RKO (cell line): ENCODE results near the gene ATP8A2.

Experiments
- DNase-seq: peaks from one replicate; pipeline ENCODE4 v3.0.0-alpha.2; 2016; ENCODE audit warnings: low spot score

Gene ATP8A2

DNA sequence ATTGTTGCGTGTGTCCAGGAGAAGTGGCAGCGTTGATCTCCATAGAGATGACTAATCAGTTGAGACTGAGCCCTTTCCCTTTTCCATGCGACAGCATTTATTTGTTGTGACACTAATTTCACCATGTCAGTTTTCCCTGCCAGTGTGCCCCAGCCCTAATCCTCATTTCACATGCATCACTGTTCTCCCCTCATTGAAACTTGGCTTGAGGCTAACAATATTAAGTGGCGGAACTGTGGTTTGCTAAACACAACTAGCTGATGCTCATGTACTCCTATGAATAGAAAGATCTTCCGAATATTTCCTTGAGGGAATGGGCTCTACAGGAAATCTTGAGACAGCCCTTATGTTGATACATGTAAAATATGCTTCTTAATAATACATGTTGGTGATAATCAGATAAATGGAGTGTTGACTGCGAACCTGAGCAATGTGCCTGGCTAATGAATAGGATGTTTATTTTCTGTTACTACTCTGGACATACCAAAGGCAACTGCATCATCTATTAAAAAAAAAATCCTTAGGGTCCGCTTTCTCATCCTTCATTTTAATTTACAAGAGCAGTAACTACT, 258.6 kb downstream of the ATP8A2 start:
- no peak for DNase-seq

DNA sequence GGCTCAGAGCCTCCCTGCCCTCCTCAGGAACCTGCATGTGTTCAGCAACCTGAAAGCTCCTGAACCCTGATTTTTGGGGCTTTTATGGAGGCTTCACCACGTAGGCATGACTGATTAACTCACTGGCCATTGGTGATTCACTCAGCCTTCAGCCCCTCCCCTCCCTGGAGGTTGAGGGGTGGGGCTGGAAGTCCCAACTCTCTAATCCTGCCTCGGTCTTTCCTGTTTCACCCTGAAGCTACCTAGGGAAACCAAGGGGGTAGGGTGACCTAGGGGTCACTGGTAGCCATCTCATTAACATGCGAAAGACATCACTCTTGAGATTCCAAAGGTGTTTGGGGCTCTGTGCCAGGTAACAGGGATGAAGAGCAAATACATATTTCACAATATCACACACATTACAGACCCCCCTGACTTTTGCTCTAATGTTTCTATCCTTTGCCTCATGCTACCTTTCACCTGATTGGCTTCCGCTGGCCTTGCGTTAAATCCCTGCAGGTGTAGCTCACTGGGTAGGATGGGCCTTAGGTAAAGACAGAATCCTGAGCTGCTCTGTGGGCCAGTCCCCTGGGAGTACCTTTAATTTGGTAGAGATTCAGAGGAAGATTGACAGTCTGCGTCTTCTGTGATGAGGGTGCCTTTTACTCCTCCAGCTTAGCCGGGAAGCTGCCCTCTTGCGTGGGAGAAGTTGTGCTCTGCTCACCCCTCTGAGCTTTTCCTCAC, 260.6 kb downstream of the ATP8A2 start:
- no peak for DNase-seq

DNA sequence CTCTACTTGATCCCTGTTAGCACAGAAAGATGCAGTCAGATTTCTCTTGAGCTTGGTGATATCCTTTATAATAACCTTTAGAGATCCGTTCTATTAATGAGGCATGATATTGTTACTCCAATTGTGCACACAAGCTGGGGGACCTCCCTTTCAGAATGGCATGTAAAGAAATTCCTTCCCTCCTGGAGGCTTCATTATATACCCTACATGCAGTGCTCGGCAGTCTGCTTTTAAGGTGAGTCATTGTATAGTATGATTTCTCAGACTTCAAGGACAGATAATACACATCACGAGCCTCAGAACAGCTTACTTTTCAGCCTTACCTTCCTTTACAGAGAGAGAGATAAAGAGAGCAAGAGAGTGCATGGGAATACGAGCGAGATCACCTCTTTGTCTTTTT, 261.3 kb downstream of the ATP8A2 start:
- DNase-seq: no peak

DNA sequence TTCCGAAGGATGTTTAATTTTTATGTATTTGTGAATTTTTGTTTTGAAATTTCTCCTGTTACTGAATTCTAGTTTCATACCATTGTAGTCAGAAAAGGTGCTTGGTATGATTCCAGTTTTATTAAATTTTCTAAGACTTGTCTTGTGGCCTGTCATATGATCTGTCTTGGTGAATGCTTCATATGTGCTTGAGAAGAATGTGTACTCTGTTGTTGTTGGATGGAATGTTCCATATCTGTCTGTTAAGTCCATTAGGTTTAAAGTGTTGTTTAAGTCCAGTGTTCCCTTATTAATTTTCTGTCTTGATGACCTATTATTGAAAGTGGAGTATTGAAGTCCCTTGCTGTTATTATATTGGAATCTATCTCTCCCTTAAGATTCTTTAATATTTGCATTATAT, 273.9 kb downstream of the ATP8A2 start:
- DNase-seq: no peak

DNA sequence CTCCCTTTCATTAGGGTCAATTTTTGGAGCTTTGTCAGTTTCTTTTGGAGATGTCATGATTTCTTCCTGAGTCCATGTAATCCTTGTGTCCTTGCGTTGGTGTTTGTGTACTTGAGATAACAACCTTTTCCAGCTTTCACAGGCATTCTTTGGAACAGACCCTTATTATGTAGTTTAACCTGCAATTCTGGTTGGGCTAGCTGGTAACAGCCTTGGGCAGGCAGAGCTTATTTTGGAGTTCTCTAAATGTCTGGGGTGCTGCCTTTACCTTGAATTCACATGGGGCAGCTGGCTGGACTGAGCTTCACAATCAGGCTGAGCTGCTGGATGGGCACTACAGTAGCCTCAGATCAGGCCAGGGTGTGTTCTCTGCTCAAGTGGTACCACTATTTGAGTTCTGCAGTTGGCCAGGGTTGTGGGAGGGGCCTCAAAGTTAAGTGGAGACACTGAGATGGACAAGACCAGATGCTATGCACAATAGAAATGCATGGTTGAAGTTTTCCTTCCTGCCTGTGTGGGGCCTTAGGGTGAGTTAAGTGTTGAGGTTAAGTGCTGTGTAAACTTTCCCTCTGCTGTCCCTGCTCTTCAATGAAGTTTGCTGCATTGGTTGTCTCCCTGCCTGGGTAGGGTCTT, 277.3 kb downstream of the ATP8A2 start:
- no peak for DNase-seq

DNA sequence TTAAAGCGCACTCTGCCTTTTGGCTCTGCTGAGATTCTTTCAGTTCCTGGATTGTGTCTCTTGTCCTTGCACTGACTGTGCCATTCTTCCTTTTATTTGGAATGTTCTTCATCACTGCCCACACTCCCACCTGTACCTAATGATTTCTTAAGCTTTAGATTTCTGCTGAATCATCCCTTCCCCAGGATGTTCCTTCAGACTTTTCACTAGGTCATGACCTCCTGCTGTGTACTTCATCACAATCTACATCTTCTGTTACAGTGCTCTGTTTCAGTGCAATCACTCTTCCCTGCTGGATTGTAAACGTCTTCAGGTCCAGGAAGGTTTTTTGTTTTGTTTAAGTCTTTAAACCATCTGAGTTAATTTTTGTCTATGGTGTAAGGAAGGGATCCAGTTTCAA, 281.0 kb downstream of the ATP8A2 start:
- DNase-seq: no peak

DNA sequence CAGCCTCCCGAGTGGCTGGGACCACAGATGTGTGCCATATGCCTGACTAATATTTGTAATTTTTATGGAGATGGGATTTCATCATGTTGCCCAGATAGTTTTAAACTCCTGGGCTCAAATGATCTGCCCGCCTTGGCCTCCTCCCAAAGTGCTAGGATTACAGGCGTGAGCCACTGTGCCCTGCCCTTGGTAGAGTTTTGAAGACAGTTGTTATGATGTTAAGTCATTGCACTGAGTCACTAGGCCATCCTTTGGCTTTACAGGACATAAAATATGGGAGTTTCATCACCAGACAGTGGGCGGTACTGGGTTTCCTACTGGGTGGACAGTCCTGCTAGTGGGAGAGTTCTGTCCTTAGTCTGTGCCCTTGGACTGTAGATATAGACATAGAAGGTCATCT, 282.5 kb downstream of the ATP8A2 start:
- no peak for DNase-seq

DNA sequence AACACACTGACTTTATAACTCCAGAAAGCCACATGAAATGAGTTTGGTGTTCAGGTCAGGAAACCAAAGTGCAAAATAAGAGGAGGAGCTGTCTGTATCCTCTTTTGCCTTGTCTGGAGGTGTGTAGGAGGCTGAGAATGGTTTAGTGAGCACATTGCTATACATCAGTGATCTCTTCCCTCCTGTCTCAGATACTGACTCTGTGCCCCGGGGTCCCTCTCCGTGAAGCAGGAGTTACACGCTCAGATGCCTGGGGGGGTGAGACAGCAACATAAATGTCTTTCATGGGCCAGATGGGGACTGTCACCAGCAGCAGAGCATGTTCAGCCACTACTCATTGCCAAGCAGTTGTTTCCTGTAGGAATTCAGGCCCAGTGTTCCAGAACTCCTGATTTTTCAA, 285.4 kb downstream of the ATP8A2 start:
- DNase-seq: no peak

DNA sequence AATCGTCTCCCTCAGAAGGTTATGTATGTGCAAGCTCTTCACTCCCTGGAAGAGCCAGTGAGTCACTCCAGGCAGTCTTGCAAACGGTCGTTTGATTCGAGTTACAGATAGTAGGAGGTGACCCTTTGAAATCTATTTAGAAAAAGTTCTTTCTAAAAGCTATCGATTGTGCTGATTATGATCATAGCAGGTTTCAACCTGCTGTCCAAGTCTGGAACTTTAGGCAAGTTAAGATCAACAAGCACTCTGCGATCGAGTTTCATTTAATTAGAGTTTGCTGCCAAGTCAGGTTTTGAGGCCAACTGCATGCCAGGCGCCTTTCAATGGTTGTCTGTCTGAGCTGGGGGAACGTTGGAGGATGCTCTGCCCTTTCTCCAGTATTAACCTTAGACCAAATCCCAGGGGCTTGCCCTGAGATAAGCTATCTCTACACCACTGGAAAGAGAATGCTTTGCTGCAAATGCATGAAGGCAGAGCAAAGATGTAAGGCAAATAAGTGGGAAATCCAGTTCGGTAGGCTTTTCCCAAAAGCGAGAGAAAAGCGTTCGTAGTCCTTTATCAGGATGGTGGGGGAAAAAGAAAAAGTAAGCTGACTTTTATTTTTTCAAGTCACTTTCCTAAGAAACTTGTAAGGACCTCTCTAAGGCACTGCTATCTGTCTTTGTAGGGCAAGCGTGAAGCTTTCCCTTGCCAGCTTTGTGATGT, 287.5 kb downstream of the ATP8A2 start:
- no peak for DNase-seq

DNA sequence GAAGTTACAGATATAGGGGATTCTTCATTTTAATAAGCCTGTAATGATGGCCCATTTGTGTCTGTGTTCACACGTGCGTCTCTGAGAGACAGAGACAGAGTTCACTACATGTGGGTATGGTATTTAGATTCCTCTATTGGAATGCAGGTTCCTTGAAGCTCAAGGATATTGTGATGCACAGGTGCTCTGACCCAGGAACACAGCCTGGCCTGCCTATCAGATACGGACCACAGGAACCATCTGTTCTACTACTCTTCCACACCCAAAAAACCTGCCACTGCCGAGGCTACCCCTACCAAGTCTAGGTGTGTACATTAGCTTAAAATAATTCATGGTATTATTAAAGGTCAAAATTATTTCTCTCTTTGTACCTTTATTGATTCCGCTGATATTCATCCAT, 289.2 kb downstream of the ATP8A2 start:
- no peak for DNase-seq

DNA sequence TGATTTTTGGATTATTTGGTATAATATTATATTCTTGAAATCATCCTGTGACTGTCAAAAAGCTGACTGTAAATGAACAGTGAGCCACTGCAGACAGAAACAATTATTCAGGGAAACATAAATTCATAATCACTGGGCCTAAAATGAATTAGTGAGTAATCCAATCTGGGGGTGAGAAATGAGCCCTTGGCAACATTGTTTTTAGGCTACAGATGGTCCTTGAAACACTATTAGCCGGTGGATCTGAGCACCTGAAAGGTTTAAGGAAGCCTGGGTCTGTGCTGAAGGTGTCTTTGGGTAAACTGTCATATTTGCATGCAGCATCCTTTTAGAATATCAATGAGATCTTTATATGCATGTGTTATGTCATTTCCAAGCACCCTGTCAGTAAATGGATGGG, 290.7 kb downstream of the ATP8A2 start:
- no peak for DNase-seq

DNA sequence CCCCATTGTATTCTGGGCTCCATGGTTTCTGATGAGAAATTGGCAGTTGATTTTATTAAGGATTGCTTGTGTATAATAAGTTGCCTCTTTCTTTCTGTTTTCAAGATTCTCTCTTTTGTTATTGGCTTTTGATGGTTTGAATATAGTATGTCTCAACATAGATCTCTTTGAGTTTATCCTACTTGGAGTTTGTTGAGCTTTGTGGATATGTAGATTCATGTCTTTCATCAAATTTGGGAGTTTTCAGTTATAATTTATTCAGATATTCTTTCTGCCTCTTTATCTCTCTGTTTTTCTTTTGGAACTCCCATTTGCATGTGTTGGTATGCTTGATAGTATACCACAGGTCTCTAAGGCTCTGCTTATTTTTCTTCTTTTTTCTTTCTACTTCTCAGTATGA, 296.6 kb downstream of the ATP8A2 start:
- no peak for DNase-seq

DNA sequence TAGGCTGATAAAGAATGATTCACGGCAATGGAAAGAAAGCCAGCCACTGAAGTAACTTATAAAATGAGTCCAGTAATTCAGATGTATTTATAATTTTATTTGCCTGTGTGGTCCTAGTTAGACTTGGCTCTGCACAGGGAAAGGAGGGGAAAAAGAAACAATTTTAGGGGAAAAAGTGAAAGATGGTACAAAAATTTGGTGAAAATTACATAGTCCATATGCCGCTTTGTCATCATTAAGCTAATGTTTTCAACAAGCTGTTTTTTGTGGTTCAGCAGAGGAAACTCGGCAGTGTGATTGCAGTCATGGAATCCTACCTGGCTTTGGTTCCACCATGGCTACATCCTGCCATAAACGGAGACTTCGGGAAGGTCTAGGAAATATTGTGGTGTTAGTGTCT, 301.9 kb downstream of the ATP8A2 start:
- DNase-seq: no peak

DNA sequence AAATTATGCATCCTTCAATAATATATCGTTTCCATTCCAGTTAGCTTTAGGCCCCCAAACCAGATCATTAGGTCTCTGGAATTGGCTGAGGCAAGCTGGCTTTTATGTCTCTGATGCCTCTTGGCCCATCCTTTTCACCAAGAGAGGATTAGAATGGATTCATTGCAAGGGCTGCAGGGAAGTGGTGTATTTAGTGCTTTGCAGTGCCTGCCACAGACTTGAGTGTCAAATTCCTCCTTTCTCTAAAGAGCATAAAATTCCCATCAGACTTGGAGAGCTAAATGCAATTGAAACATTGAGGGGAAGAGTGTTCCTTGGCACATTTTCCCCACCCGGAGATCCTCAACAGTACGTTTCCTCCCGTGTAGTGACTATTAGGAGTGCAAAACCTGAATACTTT, 302.6 kb downstream of the ATP8A2 start:
- DNase-seq: no peak

DNA sequence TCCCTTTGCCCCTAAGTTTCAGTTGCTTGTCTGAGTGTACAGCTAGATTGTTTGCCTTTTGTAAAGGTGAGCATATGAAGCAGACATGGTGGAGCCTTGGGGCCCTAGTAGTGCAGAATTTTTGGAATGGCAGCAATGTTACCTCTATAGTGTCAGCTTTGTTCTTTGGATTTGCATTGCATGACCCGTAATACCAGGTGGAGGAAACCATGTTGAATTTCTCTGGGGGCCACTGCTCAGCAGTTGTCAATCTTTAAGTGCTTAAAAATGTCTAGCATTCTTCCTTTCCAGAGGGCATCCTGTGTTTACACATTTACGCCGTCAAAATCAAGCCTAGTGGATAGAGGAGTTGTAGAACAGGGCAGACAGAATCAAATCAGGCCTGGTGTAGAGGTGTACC, 303.3 kb downstream of the ATP8A2 start:
- DNase-seq: no peak

DNA sequence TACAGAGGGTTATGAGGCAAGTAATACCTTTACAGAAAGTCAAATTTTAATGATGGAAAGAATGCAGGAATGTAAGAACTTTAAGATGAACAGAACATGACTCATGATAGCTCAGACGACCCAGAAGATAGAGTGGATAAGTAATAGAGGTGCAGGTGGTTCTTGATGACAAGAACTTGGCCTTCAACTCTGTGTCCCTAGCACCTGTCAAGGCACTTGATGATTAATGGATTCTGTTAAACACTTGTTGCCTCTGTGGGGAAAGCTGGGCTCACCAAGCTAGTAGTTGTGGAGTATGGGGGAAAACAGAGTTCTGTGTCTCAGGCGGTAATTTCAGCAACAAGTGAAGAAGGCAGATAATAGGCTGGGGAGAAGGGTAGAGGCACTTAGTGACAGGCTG, 306.2 kb downstream of the ATP8A2 start:
- no peak for DNase-seq

DNA sequence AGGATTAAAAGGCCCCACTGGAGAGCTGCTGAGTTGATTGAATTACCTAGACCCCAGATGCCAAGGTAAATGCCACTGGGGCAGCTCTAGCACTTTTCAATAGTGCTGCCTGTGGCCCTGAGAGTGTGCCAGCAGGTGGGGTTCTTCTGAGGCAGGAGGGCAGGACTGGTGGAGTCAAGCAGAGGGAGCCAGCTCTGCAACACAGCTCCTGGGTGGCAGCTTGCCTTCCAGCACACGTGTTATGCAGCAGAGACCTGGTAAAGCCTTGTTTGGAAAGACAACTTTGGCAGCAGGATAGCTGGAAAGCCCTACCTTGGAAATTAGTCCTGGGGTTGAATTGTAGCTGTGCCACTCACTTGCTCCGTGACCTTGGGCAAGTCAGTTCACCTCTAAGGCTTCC, 306.6 kb downstream of the ATP8A2 start:
- no peak for DNase-seq

DNA sequence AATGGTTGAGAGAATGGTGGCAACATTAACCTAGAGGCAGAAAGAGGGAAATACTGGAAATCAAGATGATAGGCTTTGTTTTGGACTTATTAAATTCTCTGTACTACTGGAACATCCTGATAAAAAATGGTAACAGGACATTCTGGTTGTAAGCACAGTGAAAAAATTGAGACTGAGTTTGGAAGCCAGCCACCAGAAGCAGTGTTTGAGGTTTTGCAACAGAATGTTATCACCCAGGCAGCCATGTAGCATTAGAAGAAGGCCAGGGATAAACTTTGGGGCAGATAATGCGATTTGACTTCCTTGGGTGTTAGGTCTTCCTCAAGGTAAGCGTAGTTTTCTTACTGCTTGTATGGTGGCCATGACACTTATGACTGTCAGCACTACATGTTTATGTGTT, 307.4 kb downstream of the ATP8A2 start:
- DNase-seq: no peak

DNA sequence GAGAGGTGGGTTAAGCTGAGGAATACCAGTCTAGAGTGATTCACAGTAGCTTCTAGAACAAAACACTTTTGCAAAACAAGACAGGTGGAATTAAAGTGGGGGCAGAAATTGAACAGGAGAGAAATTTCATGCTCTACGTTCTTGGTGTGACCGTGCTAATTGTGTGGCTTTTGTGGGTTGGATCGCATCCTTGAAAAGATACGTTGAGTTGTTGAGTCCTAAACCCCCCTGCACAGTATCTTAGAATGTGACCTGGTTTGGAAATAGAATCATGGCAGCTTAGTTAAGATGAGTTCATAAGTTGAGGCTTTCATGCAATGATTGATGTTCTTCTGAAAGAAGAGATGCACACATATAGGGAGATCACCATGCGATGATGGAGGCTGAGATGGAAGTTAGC, 308.2 kb downstream of the ATP8A2 start:
- no peak for DNase-seq

DNA sequence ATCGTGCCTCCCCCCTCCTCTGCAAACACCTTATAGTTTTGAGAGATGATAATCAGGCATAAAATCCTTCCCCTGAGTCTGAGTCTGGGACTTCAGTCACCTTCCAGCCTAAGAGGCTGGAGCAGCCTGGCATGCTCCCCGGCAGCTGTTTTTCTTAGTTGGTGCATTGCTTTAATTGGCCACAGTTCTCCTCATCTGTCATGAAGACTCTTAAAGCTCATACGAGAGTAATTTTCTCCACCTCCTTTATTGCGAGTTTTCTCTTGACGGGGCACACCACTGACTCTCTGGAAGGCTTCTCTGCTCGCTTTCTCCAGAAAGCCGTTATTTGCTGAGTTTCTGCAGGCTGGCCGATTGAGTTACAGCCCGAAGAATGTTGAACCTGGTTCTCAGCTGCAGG, 310.5 kb downstream of the ATP8A2 start:
- no peak for DNase-seq

DNA sequence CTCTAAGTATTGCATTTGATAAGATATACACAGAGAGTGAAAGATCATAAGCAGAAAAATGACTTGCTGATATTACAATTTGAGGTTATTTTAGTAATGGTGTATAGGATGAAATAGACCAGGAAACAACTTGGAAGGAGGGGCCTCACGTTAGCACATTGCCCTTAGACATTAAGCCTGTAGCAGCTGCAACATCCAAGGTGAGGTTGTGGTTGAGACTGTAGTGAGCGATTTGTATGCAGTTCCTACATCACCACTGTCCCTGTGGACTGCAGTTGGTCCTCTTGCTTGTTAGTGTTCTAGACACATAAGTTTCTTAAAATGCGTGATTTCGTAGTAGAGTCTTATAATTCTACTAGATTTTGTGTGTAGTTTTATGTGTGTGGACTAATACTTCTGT, 311.3 kb downstream of the ATP8A2 start:
- DNase-seq: no peak

DNA sequence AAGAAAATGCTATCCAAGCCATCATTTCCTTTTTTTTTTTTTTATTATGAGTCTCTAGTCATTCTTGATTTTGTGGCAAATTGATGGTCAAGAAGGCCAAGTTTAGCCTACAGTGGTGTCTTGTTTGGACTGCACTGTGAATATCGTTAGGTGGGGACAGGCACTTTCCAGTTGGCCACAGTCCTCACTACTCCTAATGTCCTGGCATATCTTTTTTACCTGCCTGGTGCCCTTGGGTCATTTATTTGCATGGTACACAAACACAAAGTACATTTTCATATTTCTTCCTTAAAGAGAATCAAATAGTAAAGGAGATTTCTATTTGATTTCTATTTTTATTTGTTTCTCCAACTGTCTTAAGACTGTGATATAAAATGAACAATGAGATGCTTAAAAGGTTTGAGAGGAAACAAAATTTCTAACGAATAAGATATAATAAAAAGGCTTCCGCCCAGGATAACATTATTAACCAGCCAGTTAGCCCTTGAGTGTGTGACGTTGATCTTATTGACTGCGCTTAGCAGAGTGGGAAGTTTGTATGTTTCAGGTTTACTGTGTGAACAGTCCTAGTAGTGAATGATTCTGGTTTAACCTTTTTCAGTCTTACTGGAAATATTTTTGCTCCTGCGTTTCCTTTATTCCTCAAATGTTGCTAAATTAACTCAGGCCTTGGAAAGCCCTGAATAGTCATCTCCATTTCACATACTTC, 312.0 kb downstream of the ATP8A2 start:
- DNase-seq: no peak

DNA sequence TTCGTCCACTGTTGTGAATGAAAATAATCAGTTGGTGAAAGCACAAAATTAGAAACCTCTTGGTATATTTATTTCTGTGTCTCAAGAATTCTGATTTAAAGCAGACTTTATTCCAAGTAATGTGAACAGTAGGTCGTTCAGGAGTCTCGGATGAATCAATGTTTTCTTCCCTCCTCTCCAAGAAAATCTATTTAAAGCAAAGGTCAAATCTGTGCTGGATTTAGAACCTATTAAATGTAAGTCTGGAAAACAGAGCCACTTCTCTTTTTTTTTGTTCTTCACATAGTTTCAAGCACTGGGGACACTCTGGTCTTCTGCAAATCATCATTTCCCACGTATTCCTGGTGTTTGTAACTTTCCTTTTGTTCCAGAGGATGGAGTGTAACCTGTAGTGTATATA, 312.7 kb downstream of the ATP8A2 start:
- DNase-seq: no peak
